ENCODE measurements around the gene JPT1. TPM values are rescaled to one million over a fixed set of nuclear protein-coding genes. Genes with fewer than 3 reads are reported as not detected.
A peak's percentile ranks its signal among the peaks of the same experiment; 100 is the strongest.

Gene JPT1
- total RNA-seq, 1 donor from 2014 or later: 23.0 TPM

- H3K4me1 ChIP-seq: no peaks in the 10 kb centered on the region
- intact Hi-C loops (cut with DNase I): no loop called here
- no peak for DNase-seq (ENCODE audit: low spot score in 2 of 2)
- H3K36me3 ChIP-seq: peaks cover 0 to 10% of the 10 kb centered on the region in 2 donors
- no peaks in the 10 kb centered on the region for H3K27me3 ChIP-seq
- no peak overlapping the region for H3K27ac ChIP-seq
- H3K9me3 ChIP-seq: no peaks in the 10 kb centered on the region
- TF ChIP-seq CTCF (IDR thresholded peaks at IDR 0.05): no peak
- H3K4me3 ChIP-seq: no peak overlapping the region
Observed at GRCh38 chr17:75124041-75124818, 30.1 kb downstream of the JPT1 start.

- no peak for DNase-seq (ENCODE audit: low spot score in 2 of 2)
- Histone ChIP-seq H3K4me1 (peaks cover 3 to 13% of the 10 kb centered on the region in 2 donors), H3K9me3 (no peaks in the 10 kb centered on the region), H3K4me3 (no peak overlapping the region), H3K36me3 (peaks cover 3 to 15% of the 10 kb centered on the region in 2 donors), H3K27me3 (no peaks in the 10 kb centered on the region), H3K27ac (no peak overlapping the region)
- intact Hi-C loops (cut with DNase I): no loop called here
- TF ChIP-seq CTCF (IDR thresholded peaks at IDR 0.05): no peak
Observed at GRCh38 chr17:75118307-75118706, 36.0 kb downstream of the JPT1 start.

GRCh38 chr17:75116737-75117136 lies 37.6 kb downstream of the JPT1 start:
- no peak for TF ChIP-seq CTCF (IDR thresholded peaks at IDR 0.05)
- no peak for DNase-seq (ENCODE audit: low spot score in 2 of 2)
- intact Hi-C loops (cut with DNase I): no loop called here
- H3K9me3 ChIP-seq: no peaks in the 10 kb centered on the region
- no peaks in the 10 kb centered on the region for H3K27me3 ChIP-seq
- peaks cover 3 to 15% of the 10 kb centered on the region in 2 donors for H3K36me3 ChIP-seq
- H3K4me3 ChIP-seq: no peak overlapping the region
- peaks cover 3 to 15% of the 10 kb centered on the region in 2 donors for H3K4me1 ChIP-seq
- H3K27ac ChIP-seq: no peak overlapping the region

GRCh38 chr17:75115555-75115954 lies 38.8 kb downstream of the JPT1 start:
- no peak overlapping the region for H3K4me3 ChIP-seq
- peaks cover 3 to 24% of the 10 kb centered on the region in 2 donors for H3K4me1 ChIP-seq
- TF ChIP-seq CTCF (IDR thresholded peaks at IDR 0.05): no peak
- peaks cover 3 to 5% of the 10 kb centered on the region in 2 donors for H3K36me3 ChIP-seq
- no peak overlapping the region for H3K27ac ChIP-seq
- intact Hi-C loops (cut with DNase I): loop anchor here (2.0 kb wide), 2 partner anchors 57 to 85 kb away; no protein-coding TSS in a partner anchor
- no peak for DNase-seq (ENCODE audit: low spot score in 2 of 2)
- H3K9me3 ChIP-seq: no peaks in the 10 kb centered on the region
- H3K27me3 ChIP-seq: no peaks in the 10 kb centered on the region

- Histone ChIP-seq H3K27ac (peak overlapping the region; percentile 68 to 84), H3K27me3 (no peaks in the 10 kb centered on the region), H3K4me3 (peak overlapping the region; percentile 45 to 70), H3K4me1 (peaks cover 3 to 27% of the 10 kb centered on the region in 2 donors), H3K9me3 (no peaks in the 10 kb centered on the region), H3K36me3 (peaks cover 3 to 5% of the 10 kb centered on the region in 2 donors)
- intact Hi-C loops (cut with DNase I): loop anchor here (1.0 to 5.0 kb wide), 5 partner anchors 17 to 158 kb away; partner anchors contain the start of genes MIF4GD and NT5C
- DNase-seq (ENCODE audit: low spot score in 2 of 2): no peak
- TF ChIP-seq CTCF (IDR thresholded peaks at IDR 0.05): no peak
Observed at GRCh38 chr17:75114552-75115314, 39.6 kb downstream of the JPT1 start.
